IMR-90 (cell line): ENCODE measurements around the gene RAD18.

Experiments used
- CHD1 ChIP-seq: IDR thresholded peaks from 2 replicates; pipeline ENCODE4 v1.6.1; 2012; ENCODE audit warnings: low read depth, low read length, improper control_type of control experiment
- CTCF ChIP-seq: conservative IDR thresholded peaks from 2 replicates; pipeline ENCODE4 v1.5.1; 2012; ENCODE audit warnings: mild to moderate bottlenecking, low read depth, low read length, improper control_type of control experiment
- ELK1 ChIP-seq: fragments of 150-350 bp; IDR thresholded peaks from 2 replicates; pipeline ENCODE4 v1.6.1; 2016; ENCODE audit warnings: low read depth, mild to moderate bottlenecking, low read length, moderate library complexity, borderline replicate concordance
- POLR2A ChIP-seq: IDR thresholded peaks from 2 replicates; pipeline ENCODE4 v1.6.1; 2012; ENCODE audit warnings: mild to moderate bottlenecking, low read depth, low read length
- USF2 ChIP-seq: fragments of 150-350 bp; IDR thresholded peaks from 2 replicates; pipeline ENCODE4 v1.6.1; 2017; ENCODE audit warnings: mild to moderate bottlenecking, antibody characterized with exemption, low read length, low read depth

- no peak for TF ChIP-seq CTCF
- TF ChIP-seq ELK1 = no peak
- no peak for TF ChIP-seq POLR2A
- TF ChIP-seq USF2 = no peak
- no peak for TF ChIP-seq CHD1
Measured at GRCh38 chr3:8882171-8882593, 81.1 kb downstream of the RAD18 start.
